IPS-NIHi7 (cell line): ENCODE data around the gene SCP2D1.
A peak's percentile ranks its signal among the peaks of the same experiment; 100 is the strongest.
"Not testable (repeated sequence)": the region's sequence is repeated elsewhere in the genome, so short reads cannot be mapped to it uniquely, and the experiment has no call there.

Experiments
- DNase-seq: peaks from one replicate; pipeline ENCODE4 v3.0.0; 2012; ENCODE audit warnings: mixed read lengths; ENCODE audit errors: extremely low spot score

SCP2D1 gene

DNA sequence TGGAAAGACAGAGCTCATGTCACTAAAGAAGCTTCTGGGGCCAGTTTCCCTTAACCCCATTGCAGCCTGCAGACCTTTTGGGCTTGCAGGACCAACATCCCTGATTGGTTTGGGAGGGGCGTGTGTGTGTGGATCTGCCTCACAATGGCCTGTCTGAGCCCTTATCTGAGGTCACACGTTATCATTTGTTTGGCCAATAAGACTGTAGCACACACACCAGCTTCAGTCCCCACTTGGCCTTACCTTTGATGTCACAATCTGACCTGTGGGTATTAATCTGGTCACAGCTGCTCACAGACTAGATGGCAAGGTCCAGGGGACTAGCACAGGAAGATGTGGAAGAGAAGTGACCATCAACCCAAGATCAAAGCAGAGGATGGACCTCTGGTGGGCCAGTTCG lies at the start of gene SCP2D1:
TSS of gene SCP2D1 (plus strand) at position 301 of the 400 bp plus-strand sequence. CDS start at position 334, 33 bp downstream.
- DNase-seq: no peak

DNA sequence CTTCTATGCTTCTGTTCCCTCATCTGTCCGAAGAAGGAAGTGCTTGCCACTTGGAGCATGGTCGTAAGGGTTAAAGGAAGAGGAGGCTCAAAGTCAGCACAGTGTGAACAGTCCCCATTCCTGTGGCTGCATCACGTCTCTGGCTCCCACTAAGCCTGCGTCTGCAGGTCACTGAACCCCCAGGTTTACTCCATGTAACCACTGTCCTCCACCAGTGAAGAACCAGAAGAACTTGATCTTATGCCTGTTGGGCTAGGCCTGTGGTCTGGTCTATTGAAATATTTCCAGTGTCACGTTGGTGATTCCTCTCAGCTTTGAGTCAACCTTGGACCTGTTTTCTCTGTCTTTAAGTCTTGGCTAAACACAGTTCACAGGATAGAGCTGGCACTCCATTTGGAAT lies 45.9 kb upstream of the SCP2D1 start:
- no peak for DNase-seq

DNA sequence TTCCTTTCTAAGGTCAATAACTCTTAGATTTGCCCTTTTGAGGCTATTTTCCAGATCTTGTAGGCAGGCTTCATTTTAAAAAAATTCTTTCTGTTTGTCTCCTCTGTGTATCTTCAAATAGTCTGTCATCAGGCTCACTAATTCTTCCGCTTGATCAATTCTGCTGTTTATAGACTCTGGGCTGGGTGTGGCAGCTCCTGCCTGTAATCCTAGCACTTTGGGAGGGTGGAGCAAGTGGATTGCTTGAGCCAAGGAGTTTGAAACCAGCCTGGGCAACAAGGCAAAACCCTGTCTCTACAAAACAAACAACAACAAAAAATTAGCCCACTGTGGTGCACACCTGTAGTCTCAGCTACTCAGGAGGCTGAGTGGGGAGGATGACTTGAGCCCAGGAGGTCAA lies 40.0 kb upstream of the SCP2D1 start:
- no peak for DNase-seq

DNA sequence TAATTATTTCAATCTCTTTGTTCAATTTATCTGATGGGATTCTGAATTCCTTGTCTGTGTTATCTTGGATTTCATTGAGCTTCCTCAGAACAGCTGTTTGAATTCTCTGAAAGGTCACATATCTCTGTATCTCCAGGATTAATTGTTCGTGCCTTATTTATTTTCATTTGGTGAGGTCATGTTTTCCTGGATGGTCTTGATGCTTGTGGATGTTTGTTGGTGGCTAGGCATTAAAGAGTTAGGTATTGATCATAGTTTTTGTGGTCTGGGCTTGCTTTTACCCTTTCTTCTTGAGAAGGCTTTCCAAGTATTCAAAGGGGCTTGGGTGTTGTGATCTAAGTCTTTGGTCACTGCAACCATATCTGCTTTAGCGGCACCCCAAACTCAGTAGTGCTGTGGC lies 39.4 kb upstream of the SCP2D1 start:
- DNase-seq: no peak

DNA sequence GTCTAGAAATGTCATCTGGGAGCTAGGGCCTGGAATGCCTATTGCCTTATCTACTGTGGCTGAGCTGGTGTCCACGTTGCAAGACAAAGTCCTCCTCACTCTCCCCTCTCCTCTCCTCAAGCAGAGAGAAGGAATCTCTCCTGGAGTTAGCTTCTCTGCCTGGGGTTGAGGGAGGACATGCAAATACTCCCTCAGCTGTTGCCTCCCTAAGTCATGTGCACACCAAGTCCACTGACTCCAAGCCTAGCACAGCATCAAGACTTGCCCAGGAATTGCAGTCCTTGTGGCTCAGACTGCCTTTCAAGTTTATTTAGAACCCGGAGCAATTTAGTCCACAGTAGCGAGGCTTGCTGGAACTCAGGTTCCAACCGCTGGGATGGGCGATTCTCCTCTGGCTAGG lies 38.0 kb upstream of the SCP2D1 start:
- DNase-seq: no peak

DNA sequence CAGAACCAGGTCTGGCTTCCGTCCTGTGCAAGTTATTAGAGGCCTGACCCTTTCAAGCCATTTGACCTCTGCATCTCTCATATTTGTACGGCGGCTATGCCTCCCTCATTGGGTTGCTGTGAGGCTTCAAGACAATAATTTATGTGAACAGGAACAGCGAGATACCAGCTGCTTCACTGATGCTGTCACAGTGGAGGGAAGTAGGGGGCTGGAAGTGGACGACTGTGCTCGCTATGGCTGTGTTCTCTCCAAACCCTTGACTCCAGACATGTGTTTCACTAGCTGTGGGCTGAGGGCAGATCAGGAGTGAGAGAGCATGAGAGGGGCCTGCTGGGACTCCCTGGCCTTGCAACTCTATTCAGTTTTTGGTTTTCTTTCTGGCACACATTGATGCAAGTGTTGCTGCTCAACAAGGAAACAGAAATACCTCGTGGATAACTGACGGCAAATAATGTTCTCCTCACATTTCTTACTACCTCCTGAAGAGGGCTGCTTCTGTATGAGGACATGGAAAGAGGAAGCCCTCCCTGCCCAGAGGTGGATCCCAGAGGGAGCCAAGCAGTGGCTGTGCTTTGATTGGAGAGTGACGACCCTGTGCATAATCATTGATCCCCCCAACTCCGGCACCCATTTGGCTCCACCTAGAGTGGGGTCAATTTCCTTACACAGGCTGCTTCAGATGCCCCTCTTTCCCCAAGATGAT lies 34.7 kb upstream of the SCP2D1 start:
- no peak for DNase-seq

DNA sequence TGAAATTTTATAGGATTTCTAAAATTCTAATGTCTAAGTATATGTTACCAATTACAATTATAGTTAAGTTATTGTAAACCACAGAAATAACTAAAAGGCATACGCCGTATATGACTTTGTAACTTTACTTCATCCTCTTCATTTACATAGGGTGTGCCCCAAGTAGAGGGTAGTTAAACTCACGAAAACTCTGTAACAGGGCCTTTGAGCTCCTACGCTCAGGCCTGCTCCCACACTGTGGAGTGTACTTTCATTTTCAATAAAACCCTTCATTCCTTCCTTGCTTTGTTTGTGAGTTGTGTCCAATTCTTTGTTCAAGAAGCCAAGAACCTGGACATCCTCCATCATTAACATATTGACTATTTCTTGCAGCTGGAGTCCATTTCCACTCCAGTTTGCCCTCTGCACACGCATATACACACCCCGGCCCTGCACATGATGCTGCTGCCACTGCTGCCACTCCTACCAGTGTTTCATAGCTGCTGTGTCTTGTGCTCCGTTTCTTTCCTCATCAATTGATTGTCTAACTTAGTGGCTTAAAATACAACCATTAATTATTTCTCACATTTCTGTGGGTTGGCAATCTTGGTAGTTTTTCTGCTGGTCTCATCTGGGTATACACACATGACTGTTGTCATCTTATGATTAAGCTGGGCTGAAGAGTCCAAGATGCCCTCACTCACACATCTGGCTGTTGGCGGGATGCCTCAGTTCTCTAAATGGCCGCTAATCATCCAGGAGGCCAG lies 33.0 kb upstream of the SCP2D1 start:
- no peak for DNase-seq

DNA sequence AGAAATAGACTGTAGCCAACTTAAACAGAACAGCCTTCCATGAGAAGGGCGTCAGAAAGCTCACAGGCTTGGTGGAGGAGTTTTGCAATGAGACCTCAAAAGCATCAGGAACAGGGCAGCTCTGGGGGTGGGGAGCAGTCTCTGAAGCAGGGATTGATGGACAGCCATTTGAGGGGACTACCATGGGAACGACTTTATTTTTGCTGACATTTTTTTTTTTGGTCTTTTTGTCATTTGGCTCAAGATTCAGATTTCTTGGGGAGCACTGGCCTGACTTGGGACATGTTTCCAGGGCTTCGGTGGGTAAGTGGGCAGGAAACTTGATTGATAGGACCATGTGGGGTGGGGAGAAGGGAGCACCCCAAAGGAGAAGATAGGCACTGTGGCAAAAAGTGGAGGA lies 32.1 kb upstream of the SCP2D1 start:
- no peak for DNase-seq

DNA sequence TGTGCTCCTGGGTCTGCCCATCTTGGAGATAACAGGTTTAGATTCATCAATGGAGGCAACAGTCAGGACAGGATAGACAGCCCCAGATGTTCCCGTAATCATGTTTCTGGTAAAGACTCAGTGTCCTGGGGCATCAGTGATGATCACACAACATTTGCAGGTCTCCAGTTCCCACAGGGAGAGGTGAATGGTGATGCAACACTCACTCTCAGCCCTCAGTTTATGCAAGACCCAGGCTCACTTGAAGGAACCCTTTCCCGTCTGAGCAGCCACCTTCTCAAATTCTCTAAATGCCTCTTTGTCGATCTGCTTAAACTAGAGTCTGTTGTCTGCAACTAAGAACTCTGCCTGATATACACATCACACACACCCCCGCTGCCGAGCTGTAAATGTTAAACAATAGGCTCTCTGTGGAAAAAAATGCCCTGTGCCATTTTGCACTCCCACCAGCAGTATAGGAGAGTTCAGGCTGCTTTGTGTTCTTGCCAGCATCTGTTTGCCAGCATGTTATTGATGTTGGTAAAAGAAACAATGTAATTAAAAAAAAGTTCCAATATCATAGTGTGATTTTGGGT lies 30.1 kb upstream of the SCP2D1 start:
- no peak for DNase-seq

DNA sequence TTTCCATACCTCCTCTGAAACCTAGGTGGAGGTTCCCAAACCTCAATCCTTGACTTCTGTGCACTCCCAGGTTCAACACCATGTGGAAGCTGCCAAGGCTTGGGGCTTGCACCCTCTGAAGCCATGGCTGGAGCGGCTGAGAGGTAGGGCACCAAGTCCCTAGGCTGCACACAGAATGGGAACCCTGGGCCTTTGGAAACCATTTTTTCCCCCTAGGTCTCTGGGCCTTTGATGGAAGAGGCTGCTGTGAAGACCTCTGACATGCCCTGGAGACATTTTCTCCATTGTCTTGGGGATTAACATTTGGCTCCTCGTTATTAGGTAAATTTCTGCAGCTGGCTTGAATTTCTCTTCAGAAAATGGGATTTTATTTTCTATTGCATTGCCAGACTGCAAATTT lies 26.5 kb upstream of the SCP2D1 start:
- not testable (repeated sequence) for DNase-seq

DNA sequence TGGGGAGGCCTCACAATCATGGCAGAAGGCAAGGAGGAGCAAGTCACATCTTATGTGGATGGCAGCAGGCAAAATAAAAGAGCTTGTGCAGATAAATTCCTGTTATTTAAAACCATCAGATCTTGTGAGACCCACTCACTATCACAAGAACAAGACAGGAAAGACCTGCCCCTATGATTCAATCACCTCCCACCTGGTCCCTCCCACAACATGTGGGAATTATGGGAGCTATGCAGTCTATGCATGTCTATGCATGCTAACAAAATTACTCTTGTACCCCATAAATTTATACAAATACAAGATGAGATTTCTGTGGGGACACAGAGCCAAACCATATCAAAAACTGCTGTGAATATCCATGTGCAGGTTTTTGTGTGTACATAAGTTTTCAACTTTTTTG lies 25.6 kb upstream of the SCP2D1 start:
- DNase-seq: no peak

DNA sequence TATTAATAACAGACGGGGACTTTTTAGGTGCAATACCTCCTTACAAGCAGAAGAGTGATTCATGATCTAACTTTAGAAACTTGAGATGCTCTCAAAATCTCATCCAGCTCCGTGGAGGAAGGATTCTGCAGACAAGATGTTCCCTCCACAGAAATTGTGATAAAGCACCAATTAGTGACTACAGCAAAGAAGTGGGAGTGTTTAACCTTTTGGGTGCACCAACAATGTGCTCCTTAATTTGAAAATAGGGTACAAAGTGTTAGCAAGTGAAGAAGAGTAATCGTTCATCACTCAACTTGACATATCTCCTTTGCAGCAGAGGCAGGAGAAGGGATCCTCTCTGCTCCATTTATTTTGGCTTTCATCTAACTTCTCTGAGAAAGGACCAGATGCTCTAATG lies 22.8 kb upstream of the SCP2D1 start:
- no peak for DNase-seq

DNA sequence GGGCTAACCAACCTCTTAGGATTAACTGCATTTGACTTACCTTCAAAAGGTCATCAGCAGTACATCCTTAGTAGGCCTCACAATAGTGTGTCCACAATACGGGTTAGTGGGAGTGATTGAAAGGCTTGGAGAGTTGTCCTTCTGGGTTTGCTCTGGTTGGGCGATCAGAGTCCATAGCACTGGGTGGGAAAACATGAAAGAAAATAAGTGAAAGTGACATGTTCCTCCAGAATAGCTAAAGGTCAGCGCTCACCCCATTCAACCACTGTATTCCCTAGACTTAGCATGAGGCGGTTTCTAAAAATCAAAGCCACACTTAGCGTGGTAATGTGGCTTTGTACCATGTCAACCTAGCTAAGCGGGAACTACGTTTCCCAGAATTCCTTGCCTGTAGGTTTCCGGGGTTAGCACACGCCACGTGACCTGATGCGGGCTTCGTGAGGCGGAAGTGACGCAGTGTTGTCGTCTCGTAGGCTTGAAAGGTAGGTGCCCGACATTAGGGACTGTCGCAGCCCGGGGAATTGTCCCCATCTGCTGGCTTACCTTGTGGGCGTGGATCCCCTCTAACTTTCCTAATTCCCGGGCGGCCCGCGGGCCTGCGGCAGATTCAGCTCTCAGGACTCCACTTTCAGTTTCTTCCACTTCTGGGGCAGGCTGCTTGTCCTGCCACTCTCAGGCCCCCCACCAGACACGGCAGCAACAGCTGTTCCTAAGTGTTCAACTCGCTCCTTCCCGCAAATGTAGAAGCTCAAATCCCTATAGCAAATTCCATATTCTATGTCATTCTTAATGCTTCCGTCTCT lies 19.8 kb upstream of the SCP2D1 start:
- peak; percentile 94 for DNase-seq

DNA sequence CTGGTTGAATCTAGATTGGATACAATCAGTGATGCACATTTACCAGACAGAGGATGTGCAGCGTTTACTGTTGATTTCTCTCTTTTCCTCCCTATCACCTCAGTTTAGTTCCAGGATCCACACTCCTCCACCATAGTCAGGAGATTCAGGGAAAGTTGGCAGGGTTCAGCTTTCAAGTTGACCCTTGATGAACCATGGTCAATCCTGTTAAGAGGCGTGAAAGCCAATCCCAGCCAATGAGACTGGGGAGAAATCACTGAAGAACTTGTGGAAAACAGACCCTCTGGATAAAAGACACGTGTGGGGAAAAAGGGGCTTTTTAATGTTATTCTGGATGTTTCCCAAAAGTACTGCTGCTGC lies 19.2 kb upstream of the SCP2D1 start:
- no peak for DNase-seq

DNA sequence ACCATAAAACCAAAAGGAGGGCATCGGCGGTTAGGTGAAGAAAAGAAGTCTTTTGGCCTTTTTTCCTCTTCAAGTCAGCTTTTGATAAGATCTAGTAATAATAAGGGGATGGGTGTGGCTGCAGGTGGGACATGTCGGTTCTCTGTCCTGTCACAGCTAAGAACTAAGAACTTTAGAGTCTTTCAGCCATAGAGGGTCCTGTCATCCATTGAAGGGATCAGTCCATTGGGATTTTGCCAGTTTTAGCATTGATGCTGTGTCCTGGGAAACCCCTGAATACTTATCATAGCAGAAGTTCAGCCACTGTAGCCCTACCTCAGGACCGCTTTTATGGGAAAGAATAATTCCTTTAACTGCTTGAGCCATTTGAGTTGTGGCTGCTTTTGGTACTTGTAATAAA lies 18.2 kb upstream of the SCP2D1 start:
- DNase-seq: no peak

DNA sequence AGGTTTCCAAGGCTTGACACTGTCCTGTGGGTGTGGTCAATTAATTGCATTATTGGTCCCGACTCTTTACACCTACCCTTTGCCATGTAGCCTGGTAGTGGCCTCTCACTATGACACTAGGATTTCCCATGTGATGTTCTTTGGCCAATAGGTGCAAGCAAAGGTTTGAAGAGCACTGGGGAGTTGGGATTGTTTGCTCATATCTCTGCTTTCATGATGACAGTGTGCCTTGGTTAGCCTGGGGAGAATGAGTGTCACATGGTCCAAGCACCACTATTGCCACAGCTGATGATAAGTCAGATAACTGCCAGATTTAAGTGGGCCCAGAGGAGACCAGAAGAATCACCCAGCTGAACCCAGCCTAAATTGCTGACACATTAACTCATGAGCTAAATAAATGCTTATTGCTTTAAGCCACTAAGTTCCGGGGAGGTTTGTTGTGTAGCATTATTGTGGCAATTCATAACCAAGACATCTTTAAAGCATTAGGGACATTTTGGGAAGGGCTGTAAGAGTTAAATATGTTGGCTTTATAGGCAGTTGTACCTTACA lies 17.2 kb upstream of the SCP2D1 start:
- no peak for DNase-seq

DNA sequence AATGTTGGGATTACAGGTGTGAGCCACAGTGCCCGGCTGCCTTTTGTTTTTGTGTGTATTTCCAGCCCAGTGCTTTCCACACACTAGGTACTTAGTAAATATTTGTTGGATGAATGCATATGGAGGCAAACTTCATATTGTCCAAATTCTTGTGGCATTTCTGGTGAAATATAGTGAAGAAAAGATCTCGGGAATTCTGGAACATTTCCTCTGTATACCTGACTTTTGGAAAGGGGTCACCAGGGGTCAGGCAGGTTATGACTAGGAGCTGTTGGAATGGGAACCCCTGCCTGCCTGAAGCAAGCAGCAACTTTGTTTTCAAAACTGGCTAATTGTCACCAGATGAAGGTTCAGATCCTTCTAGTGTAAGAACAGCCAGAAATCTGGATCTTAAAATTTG lies 12.1 kb upstream of the SCP2D1 start:
- DNase-seq: no peak

DNA sequence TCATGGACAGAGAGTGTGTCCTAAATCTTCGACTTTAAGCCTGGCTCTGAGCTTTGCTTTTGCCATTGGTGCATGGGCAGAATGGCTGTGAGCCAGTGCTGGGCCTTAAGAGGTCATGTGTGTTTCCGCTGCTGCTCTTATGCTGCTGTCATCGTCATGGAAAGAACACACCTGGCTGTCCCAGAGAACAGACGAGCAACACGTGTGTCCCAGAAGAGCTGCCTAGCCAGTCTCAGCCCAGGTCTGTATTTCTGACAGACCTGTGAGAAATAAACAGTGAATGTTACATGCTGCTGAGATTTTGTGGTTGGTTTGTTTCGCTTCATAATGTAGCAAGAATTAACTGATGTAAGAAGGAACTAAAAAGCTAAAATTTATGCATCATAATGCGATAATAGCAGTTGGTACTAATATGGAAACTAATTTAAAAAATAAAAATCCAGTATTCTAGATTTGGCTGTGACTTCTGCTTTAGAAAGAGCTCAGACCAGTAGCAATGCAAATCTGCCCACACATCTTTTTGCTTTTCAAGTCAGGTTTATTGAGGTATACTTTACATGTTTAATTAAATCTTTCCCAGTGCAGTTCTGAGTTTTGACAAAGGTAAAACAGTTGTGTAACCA lies 11.5 kb upstream of the SCP2D1 start:
- no peak for DNase-seq

DNA sequence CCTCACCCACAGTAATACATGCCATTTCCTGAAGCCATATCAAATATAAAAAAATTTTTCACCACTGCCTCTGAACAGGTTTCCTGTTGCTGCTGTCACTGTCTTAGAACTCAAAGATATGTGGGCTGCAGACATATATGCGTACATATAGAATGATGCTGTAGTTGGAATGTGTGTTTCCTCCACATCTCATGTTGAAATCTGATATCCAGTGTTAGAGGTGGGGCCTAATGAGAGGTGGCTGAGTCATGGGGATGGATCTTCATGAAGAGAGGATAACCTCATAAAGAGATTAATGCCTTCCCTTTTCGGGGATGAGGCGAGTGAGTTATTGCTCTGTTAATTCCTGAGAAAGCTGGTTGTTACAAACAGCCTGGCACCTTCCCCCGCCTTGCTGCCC lies 7.7 kb upstream of the SCP2D1 start:
- no peak for DNase-seq

DNA sequence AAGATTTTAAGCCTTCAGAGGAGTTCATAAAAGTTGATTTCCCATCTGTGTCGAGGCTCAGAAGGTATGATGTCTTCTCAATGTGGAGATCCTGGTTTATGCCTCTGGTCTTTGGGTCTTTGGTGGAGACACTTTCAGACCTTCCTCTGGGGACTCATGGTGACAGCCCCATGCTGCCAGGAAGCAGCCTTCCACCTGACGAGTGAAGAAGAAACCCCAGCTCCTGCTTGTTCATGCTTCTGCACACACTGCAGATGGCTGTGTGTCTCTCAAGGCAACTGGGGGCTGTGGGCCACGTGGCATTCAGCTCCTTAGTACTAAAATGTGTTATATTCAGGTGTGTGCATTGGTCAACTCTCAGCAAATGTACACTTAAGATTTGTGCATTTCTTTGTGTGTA lies 4.9 kb upstream of the SCP2D1 start:
- no peak for DNase-seq

DNA sequence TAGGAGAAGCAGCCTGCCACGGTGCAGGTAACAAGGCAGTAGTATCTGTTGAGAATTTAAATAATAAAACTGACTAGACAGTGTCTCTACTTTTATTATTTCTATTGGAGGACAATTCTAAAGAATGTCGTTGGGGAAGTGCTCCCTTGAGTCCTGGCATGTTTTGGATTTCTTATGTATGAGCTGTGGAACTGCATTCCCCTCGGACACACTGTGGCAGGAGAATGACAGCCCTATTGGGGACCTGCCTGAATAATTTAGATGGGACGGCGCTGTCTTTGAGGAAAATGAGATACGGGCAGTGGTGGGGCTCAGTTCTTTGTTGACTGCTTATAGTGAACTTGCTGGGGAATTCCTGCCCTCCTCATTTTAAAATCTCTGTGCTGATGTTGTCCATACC lies 2.4 kb upstream of the SCP2D1 start:
- DNase-seq: no peak

DNA sequence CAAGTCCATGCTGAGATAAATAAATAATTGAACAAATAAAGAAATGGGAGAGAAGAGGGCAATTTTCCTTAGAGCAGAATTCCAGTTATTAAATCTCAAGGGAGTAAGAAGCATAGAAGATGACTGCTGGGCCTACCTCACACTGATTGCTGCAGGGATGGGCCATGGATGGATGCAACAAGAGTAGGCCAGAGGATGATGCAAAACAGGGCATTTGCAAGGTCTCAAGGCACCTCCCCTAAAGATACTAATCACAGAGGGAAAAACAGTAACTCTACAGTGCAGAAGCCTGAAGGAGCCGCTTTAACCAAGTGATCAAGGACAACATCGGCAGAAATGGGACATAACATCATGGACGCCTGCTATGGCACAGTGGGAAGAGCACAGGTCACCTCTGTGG lies 1.7 kb upstream of the SCP2D1 start:
- no peak for DNase-seq
